H1 (cell line): ENCODE data around the gene HELZ2. TPM values are rescaled to one million over a fixed set of nuclear protein-coding genes. Genes with fewer than 3 reads are reported as not detected.

Source experiments
- CTCF ChIA-PET: fragments of 300-600 bp; sonication (Branson Sonifier 250); formaldehyde crosslinking; loops from one replicate; lab custom pipeline; 2021; ENCODE audit not compliant: partially characterized antibody; lab: Charles Lee
- POLR2A ChIA-PET: fragments of 300-600 bp; sonication (Branson Sonifier 250); formaldehyde crosslinking; loops from one replicate; lab custom pipeline; 2021; ENCODE audit warnings: inconsistent platforms; ENCODE audit not compliant: partially characterized antibody; lab: Charles Lee
- DNase-seq, 2 experiments: peaks; one replicate each; pipeline versions ENCODE4 v3.0.0 to v3.0.0-alpha.2; 2010 to 2022; ENCODE audit warnings: low spot score in 2 of 2, low read depth in 1 of 2, mixed read lengths in 1 of 2
- FAIRE-seq: peaks from 2 replicates; lab custom pipeline; 2011; peaks lifted over from hg19 to GRCh38; lab: Jason Lieb, UNC
- H2AFZ ChIP-seq: 2 replicates; pipeline ENCODE4 v1.8.1; 2012; ENCODE audit warnings: low read length, inconsistent platforms
- H2AK5ac ChIP-seq: 2 replicates; pipeline ENCODE4 v1.6.1; 2013; ENCODE audit warnings: low read depth, low read length
- H2BK120ac ChIP-seq: replicated peaks from 2 replicates; pipeline ENCODE3; 2013; ENCODE audit warnings: low read depth, low read length, inconsistent platforms
- H2BK12ac ChIP-seq: 2 replicates; pipeline ENCODE4 v1.6.1; 2013; ENCODE audit warnings: low read depth, low read length
- H2BK15ac ChIP-seq: 2 replicates; pipeline ENCODE4 v1.6.1; 2013; ENCODE audit warnings: low read length
- H2BK20ac ChIP-seq: 2 replicates; pipeline ENCODE4 v1.6.1; 2013; ENCODE audit warnings: low read length
- H2BK5ac ChIP-seq: 2 replicates; pipeline ENCODE4 v1.6.1; 2013; ENCODE audit warnings: low read depth, low read length
- H3K14ac ChIP-seq: 2 replicates; pipeline ENCODE4 v1.6.1; 2013; ENCODE audit warnings: inconsistent platforms; ENCODE audit not compliant: insufficient read length
- H3K18ac ChIP-seq: 2 replicates; pipeline ENCODE4 v1.6.1; 2013; ENCODE audit warnings: low read length; ENCODE audit errors: extremely low read depth
- H3K23ac ChIP-seq: 2 replicates; pipeline ENCODE4 v1.6.1; 2013; ENCODE audit warnings: inconsistent platforms; ENCODE audit not compliant: insufficient read length
- H3K23me2 ChIP-seq: 2 replicates; pipeline ENCODE4 v1.6.1; 2013; ENCODE audit warnings: low read depth, low read length
- H3K27ac ChIP-seq: 2 replicates; pipeline ENCODE4 v1.6.1; 2011; ENCODE audit warnings: low read depth, low read length, inconsistent platforms
- H3K27me3 ChIP-seq, 4 experiments: replicated peaks in 1 of 4; 1 replicate in 1 of 4; 2 replicates in 3 of 4; pipeline versions ENCODE4 v1.6.1 to v1.8.1; 2011 to 2013; ENCODE audit warnings: low read length in 3 of 4, mild to moderate bottlenecking in 3 of 4, inconsistent platforms in 2 of 4, mixed read lengths in 2 of 4, moderate library complexity in 1 of 4; ENCODE audit not compliant: control insufficient read depth in 3 of 4, insufficient read depth in 3 of 4; ENCODE audit errors: extremely low read depth in 1 of 4
- H3K36me3 ChIP-seq, 4 experiments: 2 replicates each; pipeline versions ENCODE4 v1.6.1 to v1.8.1; 2011 to 2013; ENCODE audit warnings: mild to moderate bottlenecking in 4 of 4, low read length in 3 of 4, moderate library complexity in 2 of 4, control low read depth in 1 of 4, inconsistent platforms in 1 of 4; ENCODE audit not compliant: insufficient read depth in 4 of 4, control insufficient read depth in 2 of 4
- H3K4ac ChIP-seq: replicated peaks from 2 replicates; pipeline ENCODE3; 2013; ENCODE audit warnings: low read length, low read depth, mixed read lengths, inconsistent platforms; ENCODE audit not compliant: insufficient read length
- H3K4me1 ChIP-seq, 4 experiments: replicated peaks in 1 of 4; 1 replicate in 1 of 4; 2 replicates in 3 of 4; pipeline versions ENCODE4 v1.6.1 to v1.8.1; 2011 to 2013; ENCODE audit warnings: low read length in 3 of 4, inconsistent platforms in 2 of 4, mixed read lengths in 1 of 4; ENCODE audit not compliant: insufficient read depth in 4 of 4, control insufficient read depth in 3 of 4
- H3K4me2 ChIP-seq, 2 experiments: 2 replicates each; pipeline versions ENCODE4 v1.6.1 to v1.8.1; 2011 to 2013; ENCODE audit warnings: low read depth in 2 of 2, low read length in 2 of 2, control low read depth in 1 of 2, inconsistent platforms in 1 of 2, mild to moderate bottlenecking in 1 of 2; ENCODE audit not compliant: insufficient read depth in 1 of 2
- H3K4me3 ChIP-seq, 4 experiments: fragments of 200-600, 300-600 bp in 1 of 4; sonication (generic), shearing (Covaris generic), sonication (Bioruptor Twin) in 1 of 4; 2 replicates each; pipeline versions ENCODE4 v1.5.1 to v1.8.1; 2011 to 2016; ENCODE audit warnings: low read length in 4 of 4, low read depth in 3 of 4, control low read depth in 2 of 4, inconsistent platforms in 2 of 4, mild to moderate bottlenecking in 2 of 4, mixed read lengths in 1 of 4, moderate library complexity in 1 of 4; ENCODE audit not compliant: insufficient read depth in 2 of 4; ENCODE audit errors: extremely low read depth in 1 of 4
- H3K56ac ChIP-seq: replicated peaks from 2 replicates; pipeline ENCODE3; 2013; ENCODE audit warnings: low read depth, mild to moderate bottlenecking, mixed read lengths, low read length, inconsistent platforms; ENCODE audit not compliant: insufficient read length
- H3K79me1 ChIP-seq: 2 replicates; pipeline ENCODE4 v1.6.1; 2013; ENCODE audit warnings: low read depth, low read length, control low read depth
- H3K79me2 ChIP-seq, 2 experiments: 2 replicates each; pipeline versions ENCODE4 v1.6.1 to v1.8.1; 2012 to 2013; ENCODE audit warnings: low read length in 2 of 2, mild to moderate bottlenecking in 2 of 2, inconsistent platforms in 1 of 2; ENCODE audit not compliant: insufficient read depth in 2 of 2, control insufficient read depth in 1 of 2
- H3K9ac ChIP-seq, 4 experiments: replicated peaks in 1 of 4; 1 replicate in 1 of 4; 2 replicates in 3 of 4; pipeline versions ENCODE4 v1.6.1 to v1.8.1; 2011 to 2013; ENCODE audit warnings: low read depth in 3 of 4, low read length in 3 of 4, control low read depth in 2 of 4, mild to moderate bottlenecking in 2 of 4, moderate library complexity in 2 of 4, inconsistent platforms in 1 of 4; ENCODE audit errors: extremely low read depth in 1 of 4
- H3K9me3 ChIP-seq, 2 experiments: 2 replicates each; pipeline versions ENCODE4 v1.6.1 to v1.8.1; 2012 to 2013; ENCODE audit warnings: mild to moderate bottlenecking in 2 of 2, moderate library complexity in 2 of 2, control low read depth in 1 of 2, inconsistent platforms in 1 of 2, low read depth in 1 of 2, low read length in 1 of 2, mixed read lengths in 1 of 2; ENCODE audit not compliant: insufficient read depth in 2 of 2
- H4K20me1 ChIP-seq, 2 experiments: replicated peaks in 1 of 2; 2 replicates each; pipeline versions ENCODE3 to v1.8.1; 2011 to 2013; ENCODE audit warnings: inconsistent platforms in 2 of 2, low read length in 2 of 2, mild to moderate bottlenecking in 1 of 2; ENCODE audit not compliant: insufficient read depth in 2 of 2, control insufficient read depth in 1 of 2
- H4K5ac ChIP-seq: 2 replicates; pipeline ENCODE4 v1.6.1; 2013; ENCODE audit warnings: low read length, low read depth, mixed read lengths, inconsistent platforms; ENCODE audit not compliant: insufficient read length
- H4K8ac ChIP-seq: 2 replicates; pipeline ENCODE4 v1.8.0; 2013; ENCODE audit warnings: mild to moderate bottlenecking, moderate library complexity, low read length, inconsistent platforms; ENCODE audit not compliant: insufficient read depth; ENCODE audit errors: extremely low read depth
- H4K91ac ChIP-seq: replicated peaks from 2 replicates; pipeline ENCODE3; 2013; ENCODE audit warnings: low read length, mixed read lengths, inconsistent platforms; ENCODE audit not compliant: insufficient read length
- CHD2 ChIP-seq: IDR thresholded peaks from 2 replicates; pipeline ENCODE4 v1.6.1; 2012; ENCODE audit warnings: low read length, improper control_type of control experiment
- EP300 ChIP-seq, 2 experiments: IDR thresholded peaks; 1 replicate in 1 of 2; 2 replicates in 1 of 2; pipeline ENCODE4 v1.6.1; 2011 to 2012; ENCODE audit warnings: low read depth in 2 of 2, low read length in 2 of 2, mild to moderate bottlenecking in 2 of 2, borderline replicate concordance in 1 of 2, inconsistent platforms in 1 of 2, moderate library complexity in 1 of 2
- GABPA ChIP-seq: IDR thresholded peaks from 2 replicates; pipeline ENCODE4 v1.6.1; 2011; ENCODE audit warnings: mild to moderate bottlenecking, low read length, moderate library complexity, borderline replicate concordance; ENCODE audit not compliant: insufficient read depth
- KDM4A ChIP-seq: IDR thresholded peaks from one replicate; pipeline ENCODE4 v1.7.1; 2012; ENCODE audit warnings: low read depth, mild to moderate bottlenecking, moderate library complexity, low read length, inconsistent platforms; ENCODE audit not compliant: severe bottlenecking
- KDM5A ChIP-seq: fragments of 200-600 bp; IDR thresholded peaks from 2 replicates; pipeline ENCODE4 v1.7.1; 2012; ENCODE audit warnings: mild to moderate bottlenecking, low read length, inconsistent platforms, mixed read lengths
- RAD21 ChIP-seq, 2 experiments: IDR thresholded peaks in 1 of 2; conservative IDR thresholded peaks in 1 of 2; 2 replicates each; pipeline ENCODE4 v1.6.1; 2011; ENCODE audit warnings: low read depth in 2 of 2, low read length in 2 of 2, improper control_type of control experiment in 1 of 2, inconsistent platforms in 1 of 2, mild to moderate bottlenecking in 1 of 2, moderate library complexity in 1 of 2
- SAP30 ChIP-seq: fragments of 300-600 bp; sonication (generic); IDR thresholded peaks from 2 replicates; pipeline ENCODE4 v1.7.1; 2012; ENCODE audit warnings: low read length, moderate library complexity, mild to moderate bottlenecking, inconsistent platforms; ENCODE audit not compliant: insufficient read depth, insufficient replicate concordance
- SP2 ChIP-seq: IDR thresholded peaks from 2 replicates; pipeline ENCODE4 v1.6.1; 2012; ENCODE audit warnings: mild to moderate bottlenecking, low read length, inconsistent platforms
- TAF1 ChIP-seq: IDR thresholded peaks from 2 replicates; pipeline ENCODE4 v1.6.1; 2011; ENCODE audit warnings: mild to moderate bottlenecking, low read depth, low read length
- TBP ChIP-seq: IDR thresholded peaks from 2 replicates; pipeline ENCODE4 v1.6.1; 2011; ENCODE audit warnings: low read depth, low read length, improper control_type of control experiment
- WGBS, 2 experiments: shearing (Covaris generic) in 1 of 2; methylation state at CpG; one replicate each; pipeline versions ENCODE4 v1.1.6 to v1.1.7; 2013 to 2015; ENCODE audit warnings: low lambda C conversion rate in 2 of 2, mixed read lengths in 2 of 2, inconsistent platforms in 1 of 2, low coverage in 1 of 2, missing lambda C conversion rate in 1 of 2; ENCODE audit not compliant: insufficient replicate concordance in 2 of 2, insufficient coverage in 1 of 2, insufficient read length in 1 of 2; ENCODE audit errors: extremely low coverage in 1 of 2, missing lambda C conversion rate in 1 of 2; 5-methylcytosine and 5-hydroxymethylcytosine counted together
- polyA plus RNA-seq, 7 experiments: library from polyadenylated mRNA; depleted of rRNA in 3 of 7; stranded (reverse) in 5 of 7; unstranded in 2 of 7; fragments of >200 nt in 5 of 7; fragments of 200-250 nt in 2 of 7; gene quantifications; 1 replicate in 5 of 7; 2 replicates in 1 of 7; 4 replicates in 1 of 7; pipeline versions ENCODE4 v1.2.1 to v1.2.3, GENCODE V29; 2011 to 2013; ENCODE audit warnings: missing spikeins in 2 of 7, mixed read lengths in 2 of 7
- total RNA-seq: library from RNA; stranded (reverse); fragmentation: NEBNext Ultra II Directional; extraction: Animal tissue kit (Norgen Biotek cat#: 25700); gene quantifications from 2 replicates; pipeline ENCODE4 v1.2.1, GENCODE V29; 2021

HELZ2 gene
- total and polyA plus RNA-seq, 2 of the 8 experiments (the other 6 are each of a cell fraction or from before 2014, with no cell fraction given): 7.9 to 17.5 TPM

DNA sequence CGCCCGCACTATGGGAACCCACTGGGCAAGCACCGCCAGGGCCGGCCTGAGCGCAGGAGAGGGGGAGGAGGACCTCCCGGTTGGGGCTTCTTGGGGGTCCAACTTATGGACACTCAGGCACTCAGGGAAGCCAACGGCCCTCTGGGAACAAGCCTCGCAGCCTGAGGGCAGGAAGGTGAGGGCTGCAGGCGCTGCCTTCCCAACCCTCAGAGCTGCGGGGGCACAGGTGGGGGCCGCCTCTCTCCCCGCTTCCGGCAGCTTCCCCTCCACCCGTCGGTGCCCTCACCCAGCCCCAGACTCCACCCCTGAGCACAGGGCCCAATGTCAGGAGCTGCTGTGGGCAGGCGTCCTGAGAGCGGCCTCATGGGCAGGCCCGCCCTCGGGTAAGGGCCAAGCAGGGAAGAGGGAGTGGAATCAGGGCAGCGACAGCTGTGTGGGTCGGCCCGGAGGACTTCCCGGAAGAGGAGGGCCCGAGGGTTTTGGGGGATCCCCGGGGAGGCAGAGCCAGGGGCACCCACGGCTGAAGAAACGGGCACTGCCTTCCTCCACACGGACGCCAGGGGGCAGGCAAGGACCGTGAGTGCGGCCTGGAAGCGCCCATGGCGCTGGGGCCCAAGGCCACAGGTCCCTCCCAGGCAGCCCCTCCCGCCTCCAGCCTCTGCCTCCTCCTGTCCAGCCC is 36.4 kb downstream of the HELZ2 start:
- no peak overlapping the region for H3K4ac ChIP-seq
- H3K4me3 ChIP-seq: peak overlapping the region in 3 of 4 experiments; percentile 24 to 48 (median 25); a peak in 4 of 8 replicates
- H2AFZ ChIP-seq: no peak overlapping the region
- H2BK20ac ChIP-seq: no peak overlapping the region
- no peaks in the 10 kb centered on the region for H3K79me2 ChIP-seq
- H4K5ac ChIP-seq: peak overlapping the region; percentile 71
- no peaks in the 10 kb centered on the region for H4K20me1 ChIP-seq
- no peak overlapping the region for H2BK15ac ChIP-seq
- no peak overlapping the region for H3K14ac ChIP-seq
- H3K4me1 ChIP-seq: peaks cover 0 to 23% (median 3%) of the 10 kb centered on the region in 4 experiments; a peak in 5 of 7 replicates
- H3K27ac ChIP-seq: no peak overlapping the region
- no peaks in the 10 kb centered on the region for H3K23me2 ChIP-seq
- H3K23ac ChIP-seq: no peak overlapping the region
- ChIA-PET POLR2A (interaction anchor here (1.1 to 3.7 kb wide), 9 partner anchors 10 to 111 kb away, joined by 3 to 26 read pairs (median 4); partner anchors contain the start of gene PPDPF), CTCF (interaction anchor here (0.5 to 4.8 kb wide), 66 partner anchors 9 to 639 kb away, joined by 3 to 23 read pairs (median 4); partner anchors contain the start of genes CHRNA4, FNDC11, HELZ2 and LIME1)
- no peaks in the 10 kb centered on the region for H3K36me3 ChIP-seq
- no peak overlapping the region; a peak in 1 of 7 replicates for H3K9ac ChIP-seq
- peak overlapping the region; percentile 82 for H3K56ac ChIP-seq
- H3K79me1 ChIP-seq: no peaks in the 10 kb centered on the region
- H2BK5ac ChIP-seq: peak overlapping the region; percentile 44; the same call in 1 of the 2 replicates
- FAIRE-seq (no peak), DNase-seq (peak; percentile 71 to 97)
- no peaks in the 10 kb centered on the region for H3K9me3 ChIP-seq
- no peak overlapping the region for H3K18ac ChIP-seq
- H3K4me2 ChIP-seq: peak overlapping the region; percentile 0 to 67; a peak in 3 of 4 replicates
- no peak overlapping the region for H2BK120ac ChIP-seq
- H2BK12ac ChIP-seq: no peak overlapping the region; the same call in 1 of the 2 replicates
- H4K8ac ChIP-seq: peak overlapping the region; percentile 86; the same call in 1 of the 2 replicates
- H3K27me3 ChIP-seq: no peaks in the 10 kb centered on the region
- H2AK5ac ChIP-seq: no peak overlapping the region
- 52% methylated on average over 13 of the region's 34 CpGs; no CpG with 5 or more reads in 1 of the 2 experiments for WGBS, 2 experiments
- H4K91ac ChIP-seq: peak overlapping the region; percentile 74
- no peak for TF ChIP-seq SAP30
- TF ChIP-seq GABPA: peak; percentile 79; the same call in 1 of the 2 replicates
- peak; percentile 96 to 98 for TF ChIP-seq RAD21 (IDR thresholded peaks at IDR 0.05 in 1 of 2, conservative IDR thresholded peaks at IDR 0.05 in 1 of 2; ENCODE audit: low read depth in 2 of 2, low read length in 2 of 2)
- TF ChIP-seq TAF1: 0 out of 2 replicates have a peak, but pooled peaks have one; percentile 16
- TF ChIP-seq SP2: no peak
- no peak for TF ChIP-seq EP300 (IDR thresholded peaks at IDR 0.05; ENCODE audit: borderline replicate concordance in 1 of 2, low read depth in 2 of 2, low read length in 2 of 2)
- TF ChIP-seq KDM4A: peak; percentile 5
- TF ChIP-seq TBP: no peak
- TF ChIP-seq CHD2: peak; percentile 6; the same call in 1 of the 2 replicates
- TF ChIP-seq KDM5A: peak; percentile 69; the same call in 1 of the 2 replicates
